OCI-LY3 (cell line): ENCODE measurements around the gene CYP27B1.
"Not testable (repeated sequence)": the region's sequence is repeated elsewhere in the genome, so short reads cannot be mapped to it uniquely, and the experiment has no call there.

ENCODE experiments used
- H2AFZ ChIP-seq: fragments of 200-600, 300-600 bp; shearing (Covaris generic); 2 replicates; pipeline ENCODE4 v1.6.0; 2014; ENCODE audit warnings: antibody characterized with exemption, low read depth, low read length
- H3K27ac ChIP-seq: fragments of 200-600, 300-600 bp; sonication (generic); 2 replicates; pipeline ENCODE4 v1.5.1; 2014; ENCODE audit warnings: mild to moderate bottlenecking, low read length, moderate library complexity, mixed read lengths
- H3K27me3 ChIP-seq: fragments of 200-600, 300-600 bp; sonication (generic); 2 replicates; pipeline ENCODE4 v1.6.1; 2014; ENCODE audit warnings: low read depth, low read length, mixed read lengths
- H3K36me3 ChIP-seq: fragments of 200-600, 300-600 bp; sonication (generic); replicated peaks from 2 replicates; pipeline ENCODE3; 2014; ENCODE audit warnings: low read depth, low read length, mixed read lengths
- H3K4me1 ChIP-seq: fragments of 300-600, 200-600 bp; sonication (generic); 2 replicates; pipeline ENCODE4 v1.6.1; 2014; ENCODE audit warnings: low read length, mixed read lengths
- H3K4me2 ChIP-seq: fragments of 200-600, 300-600 bp; sonication (generic); 2 replicates; pipeline ENCODE4 v1.6.1; 2014; ENCODE audit warnings: low read length, mixed read lengths
- H3K4me3 ChIP-seq: fragments of 300-600, 200-600 bp; sonication (generic); 2 replicates; pipeline ENCODE4 v1.5.1; 2014; ENCODE audit warnings: antibody characterized with exemption, mild to moderate bottlenecking, low read length, moderate library complexity
- H3K79me2 ChIP-seq: fragments of 300-600, 200-600 bp; shearing (Covaris generic); 2 replicates; pipeline ENCODE4 v1.6.1; 2014; ENCODE audit warnings: mild to moderate bottlenecking, low read length, mixed read lengths
- H3K9ac ChIP-seq: fragments of 300-600, 200-600 bp; shearing (Covaris generic); 2 replicates; pipeline ENCODE4 v1.6.0; 2014; ENCODE audit warnings: mild to moderate bottlenecking, low read length, moderate library complexity
- H3K9me3 ChIP-seq: fragments of 200-600, 300-600 bp; shearing (Covaris generic); 2 replicates; pipeline ENCODE4 v1.6.1; 2014; ENCODE audit warnings: low read length, mixed read lengths; ENCODE audit not compliant: insufficient read depth
- H4K20me1 ChIP-seq: fragments of 200-600, 300-600 bp; sonication (generic); 2 replicates; pipeline ENCODE4 v1.6.1; 2016; ENCODE audit warnings: low read length, mixed read lengths; ENCODE audit not compliant: insufficient read depth
- CTCF ChIP-seq: fragments of 200-600, 300-600 bp; sonication (generic); IDR thresholded peaks from 2 replicates; pipeline ENCODE4 v1.5.1; 2014; ENCODE audit warnings: antibody characterized with exemption, low read length, low read depth
- EZH2phosphoT487 ChIP-seq: fragments of 200-600 bp; shearing (Covaris generic); IDR thresholded peaks from 2 replicates; pipeline ENCODE4 v1.6.1; 2018; ENCODE audit warnings: antibody characterized with exemption, mixed run types, low read depth

The CYP27B1 gene

GRCh38 chr12:57722716-57723629 is 43.9 kb downstream of the CYP27B1 start:
- no peaks in the 10 kb centered on the region for H4K20me1 ChIP-seq
- H3K4me1 ChIP-seq: no peaks in the 10 kb centered on the region
- H3K79me2 ChIP-seq: no peaks in the 10 kb centered on the region
- H3K4me2 ChIP-seq: no peak overlapping the region
- no peak overlapping the region for H3K27ac ChIP-seq
- no peaks in the 10 kb centered on the region for H3K27me3 ChIP-seq
- no peak overlapping the region for H3K9ac ChIP-seq
- H2AFZ ChIP-seq: no peak overlapping the region
- H3K36me3 ChIP-seq: peaks cover 21% of the 10 kb centered on the region
- no peak overlapping the region for H3K4me3 ChIP-seq
- H3K9me3 ChIP-seq: no peaks in the 10 kb centered on the region
- TF ChIP-seq CTCF (no peak), EZH2phosphoT487 (no peak)

DNA sequence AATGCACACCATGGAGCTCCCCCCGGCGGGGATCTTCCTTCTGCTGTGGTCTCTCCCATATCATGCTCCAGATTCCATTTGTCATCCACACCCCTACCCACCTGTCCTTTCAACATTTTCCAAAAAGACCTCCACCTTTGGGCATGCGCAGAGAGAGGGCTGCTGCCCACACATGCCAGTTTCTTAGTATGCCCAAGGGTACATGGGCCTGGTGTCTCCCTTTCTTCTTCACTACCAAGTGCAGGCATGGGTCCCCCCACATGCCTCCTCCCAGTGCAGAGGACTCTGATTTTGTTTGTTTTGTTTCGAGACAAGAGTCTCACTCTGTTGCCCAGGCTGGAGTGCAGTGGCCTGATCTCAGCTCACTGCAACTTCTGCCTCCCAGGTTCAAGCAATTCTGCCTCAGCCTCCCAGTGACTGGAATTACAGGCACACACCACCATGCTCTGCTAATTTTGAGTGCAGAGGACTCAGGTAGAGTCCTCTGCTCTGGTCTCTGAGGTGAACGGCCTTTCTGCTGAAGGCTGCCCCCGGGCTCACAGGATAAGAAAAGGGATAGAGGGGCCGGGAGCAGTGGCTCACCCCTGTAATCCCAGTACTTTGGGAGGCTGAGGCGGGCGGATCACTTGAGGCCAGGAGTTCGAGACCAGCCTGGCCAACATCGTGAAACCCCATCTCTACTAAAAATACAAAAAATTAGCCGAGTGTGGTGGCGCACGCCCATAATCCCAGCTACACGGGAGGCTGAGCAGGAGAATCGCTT is 44.9 kb downstream of the CYP27B1 start:
- H3K4me1 ChIP-seq, H2AFZ ChIP-seq, H3K4me2 ChIP-seq, H3K9ac ChIP-seq, H3K79me2 ChIP-seq, H3K9me3 ChIP-seq, H3K27ac ChIP-seq, H3K27me3 ChIP-seq, H3K4me3 ChIP-seq, H4K20me1 ChIP-seq: not testable (repeated sequence)
- peaks cover 18% of the 10 kb centered on the region for H3K36me3 ChIP-seq

DNA sequence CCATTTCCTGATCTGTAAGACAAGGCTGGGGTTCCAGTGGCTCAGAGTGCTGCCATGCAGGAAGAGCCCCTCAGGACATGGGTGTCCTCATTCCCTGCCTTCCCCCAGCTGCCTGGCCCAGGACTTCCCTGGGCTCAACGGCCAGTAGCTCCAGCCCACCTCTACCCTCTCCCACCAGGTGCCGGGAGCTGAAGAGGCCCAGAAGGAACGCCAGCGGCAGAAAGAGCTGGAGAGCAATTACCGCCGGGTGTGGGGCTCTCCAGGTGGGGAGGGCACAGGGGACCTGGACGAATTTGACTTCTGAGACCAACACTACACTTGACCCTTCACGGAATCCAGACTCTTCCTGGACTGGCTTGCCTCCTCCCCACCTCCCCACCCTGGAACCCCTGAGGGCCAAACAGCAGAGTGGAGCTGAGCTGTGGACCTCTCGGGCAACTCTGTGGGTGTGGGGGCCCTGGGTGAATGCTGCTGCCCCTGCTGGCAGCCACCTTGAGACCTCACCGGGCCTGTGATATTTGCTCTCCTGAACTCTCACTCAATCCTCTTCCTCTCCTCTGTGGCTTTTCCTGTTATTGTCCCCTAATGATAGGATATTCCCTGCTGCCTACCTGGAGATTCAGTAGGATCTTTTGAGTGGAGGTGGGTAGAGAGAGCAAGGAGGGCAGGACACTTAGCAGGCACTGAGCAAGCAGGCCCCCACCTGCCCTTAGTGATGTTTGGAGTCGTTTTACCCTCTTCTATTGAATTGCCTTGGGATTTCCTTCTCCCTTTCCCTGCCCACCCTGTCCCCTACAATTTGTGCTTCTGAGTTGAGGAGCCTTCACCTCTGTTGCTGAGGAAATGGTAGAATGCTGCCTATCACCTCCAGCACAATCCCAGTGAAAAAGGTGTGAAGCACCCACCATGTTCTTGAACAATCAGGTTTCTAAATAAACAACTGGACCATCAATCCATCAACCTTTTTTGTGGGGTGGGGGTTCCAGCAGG is 46.0 kb downstream of the CYP27B1 start:
- H3K36me3 ChIP-seq: peaks cover 19% of the 10 kb centered on the region
- no peak overlapping the region for H2AFZ ChIP-seq
- H3K27me3 ChIP-seq: no peaks in the 10 kb centered on the region
- TF ChIP-seq EZH2phosphoT487 (no peak), CTCF (no peak)
- no peaks in the 10 kb centered on the region for H3K79me2 ChIP-seq
- no peaks in the 10 kb centered on the region for H3K4me1 ChIP-seq
- H3K4me3 ChIP-seq: no peak overlapping the region
- no peaks in the 10 kb centered on the region for H4K20me1 ChIP-seq
- H3K4me2 ChIP-seq: no peak overlapping the region
- H3K9me3 ChIP-seq: no peaks in the 10 kb centered on the region
- H3K9ac ChIP-seq: no peak overlapping the region
- no peak overlapping the region for H3K27ac ChIP-seq

DNA sequence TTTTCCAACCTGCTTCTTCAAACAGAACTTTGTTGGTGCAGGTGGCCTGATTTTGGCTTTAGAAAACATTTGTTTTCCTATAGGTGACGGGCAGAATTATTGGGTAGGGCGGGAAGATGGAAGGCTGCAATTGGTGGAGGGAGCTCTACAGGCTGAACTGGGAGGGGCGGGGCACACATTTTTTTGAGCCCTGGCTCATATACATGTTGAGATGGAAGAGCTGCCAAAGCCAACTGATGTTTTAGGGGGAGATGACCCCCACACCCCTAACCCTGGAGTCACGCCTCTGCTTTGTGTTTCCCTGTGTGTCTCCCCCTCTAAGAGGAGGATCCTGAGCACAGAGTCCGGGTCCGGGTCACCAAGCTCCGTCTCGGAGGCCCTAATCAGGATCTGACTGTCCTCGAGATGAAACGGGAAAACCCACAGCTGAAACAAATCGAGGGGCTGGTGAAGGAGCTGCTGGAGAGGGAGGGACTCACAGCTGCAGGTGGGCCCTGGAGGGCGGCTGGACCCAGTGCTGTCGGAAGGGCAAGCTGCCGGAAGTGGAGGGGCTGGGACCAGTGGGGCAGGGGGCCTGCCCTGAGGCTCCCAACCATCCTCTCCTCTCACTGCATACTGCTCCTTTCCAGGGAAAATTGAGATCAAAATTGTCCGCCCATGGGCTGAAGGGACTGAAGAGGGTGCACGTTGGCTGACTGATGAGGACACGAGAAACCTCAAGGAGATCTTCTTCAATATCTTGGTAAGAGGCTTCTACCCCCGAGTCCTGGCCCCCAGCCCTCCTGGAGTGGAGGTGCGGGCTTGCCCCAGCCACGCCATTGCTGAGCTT is 46.9 kb downstream of the CYP27B1 start:
- H2AFZ ChIP-seq: no peak overlapping the region
- H3K79me2 ChIP-seq: no peaks in the 10 kb centered on the region
- no peak overlapping the region for H3K27ac ChIP-seq
- H3K27me3 ChIP-seq: no peaks in the 10 kb centered on the region
- peaks cover 17% of the 10 kb centered on the region for H3K36me3 ChIP-seq
- no peaks in the 10 kb centered on the region for H3K9me3 ChIP-seq
- no peak for TF ChIP-seq CTCF
- no peak for TF ChIP-seq EZH2phosphoT487
- no peak overlapping the region for H3K9ac ChIP-seq
- no peak overlapping the region for H3K4me2 ChIP-seq
- no peaks in the 10 kb centered on the region for H4K20me1 ChIP-seq
- no peak overlapping the region for H3K4me3 ChIP-seq
- H3K4me1 ChIP-seq: no peaks in the 10 kb centered on the region
